ENCODE results near the gene MAF. TPM values are rescaled to one million over a fixed set of nuclear protein-coding genes. Genes with fewer than 3 reads are reported as not detected.
A peak's percentile ranks its signal among the peaks of the same experiment; 100 is the strongest.

Gene MAF
- total RNA-seq, 1 experiment from 2014 or later, result 4.9 TPM

DNA sequence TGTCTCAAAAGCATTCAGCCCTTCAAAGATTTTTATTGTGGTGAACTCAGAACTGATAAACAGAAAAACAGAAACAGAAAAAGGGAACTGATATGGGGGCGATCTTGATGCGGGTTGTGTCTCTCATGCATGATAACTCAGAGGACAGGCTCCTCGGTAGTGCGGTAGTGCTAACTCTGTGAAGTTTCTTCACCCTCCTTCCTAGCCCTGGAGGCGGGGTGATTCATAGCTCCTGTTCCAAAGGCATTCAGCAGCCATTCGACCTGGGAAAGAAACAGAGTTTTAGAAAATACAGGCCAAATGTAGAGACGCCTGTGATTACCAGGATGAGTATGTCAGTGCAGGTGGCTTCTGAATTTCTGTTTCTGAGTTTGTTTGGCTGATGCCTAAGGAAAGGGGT lies 5.5 kb upstream of the MAF start:
- Mint-ChIP-seq H3K36me3 (ENCODE audit: insufficient read depth in 1 of 3, low read depth in 3 of 3) (no peaks in the 10 kb centered on the region), H3K9me3 (no peaks in the 10 kb centered on the region; a peak in 1 of 5 replicates), H3K4me3 (no peak overlapping the region), H3K27ac (peak overlapping the region in 1 of 3 experiments; percentile 76; a peak in 1 of 7 replicates), H3K27me3 (ENCODE audit: low read depth) (no peaks in the 10 kb centered on the region; the same call in 1 of the 2 replicates), H3K4me1 (peaks cover 6 to 8% of the 10 kb centered on the region in 2 experiments)
- no peak overlapping the region for H4K91ac ChIP-seq (ENCODE audit: insufficient read length, low read depth, low read length)
- H3K14ac ChIP-seq (ENCODE audit: insufficient read depth, low read length), result no peak overlapping the region
- no peak overlapping the region for H4K5ac ChIP-seq (ENCODE audit: insufficient read length, low read depth, low read length)
- H3K9ac ChIP-seq (ENCODE audit: extremely low read depth, insufficient read length, low read length), result no peak overlapping the region
- no peaks in the 10 kb centered on the region for H3K79me1 ChIP-seq (ENCODE audit: insufficient read depth, low read depth, low read length, poor library complexity, severe bottlenecking)
- H3K27ac ChIP-seq (ENCODE audit: insufficient read length, low read depth, low read length), result no peak overlapping the region
- no peak overlapping the region for H3K18ac ChIP-seq (ENCODE audit: insufficient read length, low read depth, low read length)
- no peak overlapping the region for H2AK5ac ChIP-seq (ENCODE audit: insufficient read length, low read length)
- H2BK120ac ChIP-seq (ENCODE audit: low read depth, low read length, poor library complexity, severe bottlenecking), result no peak overlapping the region
- H2BK5ac ChIP-seq (ENCODE audit: insufficient read length, low read length), result no peak overlapping the region
- H4K8ac ChIP-seq (replicated peaks; ENCODE audit: insufficient read length, low read depth, low read length), result no peak overlapping the region
- no peak for DNase-seq
- no peak overlapping the region for H2BK15ac ChIP-seq (ENCODE audit: low read depth, low read length)
- H3K4ac ChIP-seq (ENCODE audit: low read depth, low read length), result no peak overlapping the region
- H2BK20ac ChIP-seq (ENCODE audit: low read depth, low read length, poor library complexity, severe bottlenecking), result no peak overlapping the region
- no peak overlapping the region for H2AFZ ChIP-seq (ENCODE audit: low read length)
- H3K9me3 ChIP-seq (ENCODE audit: control insufficient read depth, low read depth, low read length), result no peaks in the 10 kb centered on the region
- no peak for TF ChIP-seq CTCF (conservative IDR thresholded peaks at IDR 0.05)
- WGBS (ENCODE audit: extremely low coverage, insufficient read length, low lambda C conversion rate), result no CpG with 5 or more reads among the region's 7 CpGs
- no peaks in the 10 kb centered on the region for H3K4me1 ChIP-seq (ENCODE audit: insufficient read depth, low read length)
- no peak overlapping the region for H3K56ac ChIP-seq (ENCODE audit: insufficient read length, low read depth, low read length)
- H3K4me2 ChIP-seq (ENCODE audit: insufficient read depth, insufficient read length, low read length), result no peak overlapping the region
- H3K79me2 ChIP-seq (ENCODE audit: insufficient read depth, low read length), result no peaks in the 10 kb centered on the region
- no peak overlapping the region for H3K23ac ChIP-seq (ENCODE audit: insufficient read length, low read depth, low read length)
- H4K20me1 ChIP-seq (ENCODE audit: control insufficient read depth, insufficient read depth, insufficient read length), result no peaks in the 10 kb centered on the region
- no peaks in the 10 kb centered on the region for H3K27me3 ChIP-seq (ENCODE audit: insufficient read depth, low read length)
- no peak overlapping the region for H3T11ph ChIP-seq (ENCODE audit: low read length)
- H3K23me2 ChIP-seq (ENCODE audit: insufficient read length, low read depth, low read length, poor library complexity, severe bottlenecking), result peaks cover 11% of the 10 kb centered on the region
- no peak overlapping the region for H2BK12ac ChIP-seq (ENCODE audit: insufficient read length, low read depth, low read length)
